Adrenal gland (tissue), 12 donors: Measurements from ENCODE around the gene CDC27. TPM values are rescaled to one million over a fixed set of nuclear protein-coding genes. Genes with fewer than 3 reads are reported as not detected.
A peak's percentile ranks its signal among the peaks of the same experiment; 100 is the strongest.

ENCODE experiments used
- DNase-seq, 7 donors: peaks; one replicate each; pipeline ENCODE4 v3.0.0-alpha.2; 2019 to 2020
- H3K27ac ChIP-seq, 5 donors: fragments of 200-600 bp; sonication (generic) in 4 of 5; 1 replicate in 3 of 5; 2 replicates in 2 of 5; pipeline versions ENCODE4 v1.5.1 to v1.8.0; 2016 to 2020; ENCODE audit warnings: mild to moderate bottlenecking in 1 of 5
- H3K27me3 ChIP-seq: fragments of 200-600 bp; 2 replicates; pipeline ENCODE4 v1.8.0; 2021
- H3K36me3 ChIP-seq, 2 donors: fragments of 200-600 bp; replicated peaks in 1 of 2; 1 replicate in 1 of 2; 2 replicates in 1 of 2; pipeline versions ENCODE4 v1.5.1 to v1.8.0; 2018 to 2022
- H3K4me1 ChIP-seq, 2 donors: fragments of 200-600 bp; replicated peaks in 1 of 2; 1 replicate in 1 of 2; 2 replicates in 1 of 2; pipeline versions ENCODE4 v1.5.1 to v1.8.0; 2018 to 2021
- H3K4me3 ChIP-seq, 4 donors: fragments of 200-600 bp; sonication (generic) in 3 of 4; one replicate each; pipeline ENCODE4 v1.5.1; 2016 to 2018
- H3K9me3 ChIP-seq, 3 donors: fragments of 200-600 bp; sonication (generic) in 1 of 3; replicated peaks in 1 of 3; 1 replicate in 2 of 3; 2 replicates in 1 of 3; pipeline versions ENCODE4 v1.5.1 to v1.8.0; 2016 to 2021
- POLR2A ChIP-seq, 2 donors: fragments of 450-650 bp; IDR thresholded peaks; one replicate each; pipeline ENCODE4 v1.6.1; 2017; ENCODE audit warnings: antibody characterized with exemption in 2 of 2, mild to moderate bottlenecking in 2 of 2, moderate library complexity in 1 of 2
- WGBS, 4 donors: extraction: QIAGEN DNeasy Blood & Tissue Kit in 2 of 4; methylation state at CpG; one replicate each; pipeline versions ENCODE4 v1.1.5 to v1.1.7; 2013 to 2017; 5-methylcytosine and 5-hydroxymethylcytosine counted together
- intact Hi-C, 2 donors: fragments of 100-400 bp; cut with DNase I; formaldehyde crosslinking; loops; one replicate each; pipeline versions ENCODE4 v1.14.1 to v1.15.0; 2022 to 2023
- polyA plus RNA-seq, 3 donors: library from polyadenylated mRNA; stranded (reverse); fragments of 200-250 nt in 2 of 3; fragments of 350-450 nt in 1 of 3; fragmentation: Illumina TruSeq in 1 of 3; extraction: RNeasy Lipid Tissue Mini Kit (QIAGEN cat#74804) in 1 of 3; gene quantifications; one replicate each; pipeline ENCODE4 v1.2.3, GENCODE V29; 2013 to 2014
- total RNA-seq, 9 donors: library from RNA; depleted of rRNA in 4 of 9; stranded (reverse); fragments of >200 nt in 4 of 9; fragments of 120-200 nt in 1 of 9; fragmentation: NEBNext Ultra II Directional in 1 of 9; extraction: Animal tissue kit (Norgen Biotek cat#: 25700) in 1 of 9; gene quantifications; one replicate each; pipeline versions ENCODE4 v1.1.0 to v1.2.4, GENCODE V29; 2013 to 2023
- TF ChIP-seq, protein P1 (sequence below), 6 experiments: fragments of 450-650 bp in 4 of 6; fragments of 200-600 bp in 2 of 6; sonication (generic) in 1 of 6; IDR thresholded peaks; 1 replicate in 5 of 6; 2 replicates in 1 of 6; pipeline versions ENCODE4 v1.5.1 to v1.8.0; 2016 to 2021; ENCODE audit warnings: antibody characterized with exemption in 6 of 6, mild to moderate bottlenecking in 2 of 6, moderate library complexity in 1 of 6
- donor health status: healthy with polysubstance abuse.
- donor health status: Bipolar disorder and iron deficiency.
- donor health status: DM: yes; HTN: yes; CAD: no.
- donor health status: DM: no; HTN: no; CAD: no.
- donor health status: DM: no; HTN: no; CAD: no.
- donor health status: DM: yes; HTN: yes; CAD: no.

Gene CDC27
- total and polyA plus RNA-seq, 12 donors: 13.5 to 153 (median 73.2) TPM

- intact Hi-C loops: no loop called here
- WGBS, 4 donors: 85 to 100% (median 97%) methylated on average over 1 of the region's 1 CpG
- no peak for DNase-seq
- no peak overlapping the region for H3K4me3 ChIP-seq
- no peak overlapping the region for H3K27ac ChIP-seq
- no peaks in the 10 kb centered on the region for H3K27me3 ChIP-seq
- no peaks in the 10 kb centered on the region for H3K36me3 ChIP-seq
- H3K4me1 ChIP-seq: peaks cover 16 to 25% of the 10 kb centered on the region in 2 donors
- no peaks in the 10 kb centered on the region for H3K9me3 ChIP-seq
- TF ChIP-seq, protein P1, sequence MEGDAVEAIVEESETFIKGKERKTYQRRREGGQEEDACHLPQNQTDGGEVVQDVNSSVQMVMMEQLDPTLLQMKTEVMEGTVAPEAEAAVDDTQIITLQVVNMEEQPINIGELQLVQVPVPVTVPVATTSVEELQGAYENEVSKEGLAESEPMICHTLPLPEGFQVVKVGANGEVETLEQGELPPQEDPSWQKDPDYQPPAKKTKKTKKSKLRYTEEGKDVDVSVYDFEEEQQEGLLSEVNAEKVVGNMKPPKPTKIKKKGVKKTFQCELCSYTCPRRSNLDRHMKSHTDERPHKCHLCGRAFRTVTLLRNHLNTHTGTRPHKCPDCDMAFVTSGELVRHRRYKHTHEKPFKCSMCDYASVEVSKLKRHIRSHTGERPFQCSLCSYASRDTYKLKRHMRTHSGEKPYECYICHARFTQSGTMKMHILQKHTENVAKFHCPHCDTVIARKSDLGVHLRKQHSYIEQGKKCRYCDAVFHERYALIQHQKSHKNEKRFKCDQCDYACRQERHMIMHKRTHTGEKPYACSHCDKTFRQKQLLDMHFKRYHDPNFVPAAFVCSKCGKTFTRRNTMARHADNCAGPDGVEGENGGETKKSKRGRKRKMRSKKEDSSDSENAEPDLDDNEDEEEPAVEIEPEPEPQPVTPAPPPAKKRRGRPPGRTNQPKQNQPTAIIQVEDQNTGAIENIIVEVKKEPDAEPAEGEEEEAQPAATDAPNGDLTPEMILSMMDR (IDR thresholded peaks at IDR 0.05): no peak
- no peak for TF ChIP-seq POLR2A (IDR thresholded peaks at IDR 0.05)
Observed at GRCh38 chr17:47190770-47191169, 1.7 kb upstream of the CDC27 start.

GRCh38 chr17:47190243-47190642, 1.1 kb upstream of the CDC27 start:
- no peaks in the 10 kb centered on the region for H3K27me3 ChIP-seq
- H3K27ac ChIP-seq: no peak overlapping the region
- H3K4me1 ChIP-seq: peaks cover 19 to 30% of the 10 kb centered on the region in 2 donors
- intact Hi-C loops: no loop called here
- WGBS, 4 donors: 96 to 98% (median 97%) methylated on average over 4 of the region's 4 CpGs
- no peak for TF ChIP-seq POLR2A (IDR thresholded peaks at IDR 0.05)
- TF ChIP-seq, protein P1 (IDR thresholded peaks at IDR 0.05): no peak
- H3K36me3 ChIP-seq: no peaks in the 10 kb centered on the region
- H3K9me3 ChIP-seq: no peaks in the 10 kb centered on the region
- DNase-seq: no peak
- H3K4me3 ChIP-seq: no peak overlapping the region

GRCh38 chr17:47189732-47190237, 690 bp upstream of the CDC27 start:
- TF ChIP-seq POLR2A (IDR thresholded peaks at IDR 0.05): no peak
- TF ChIP-seq, protein P1 (IDR thresholded peaks at IDR 0.05): no peak
- H3K27me3 ChIP-seq: no peaks in the 10 kb centered on the region
- WGBS, 4 donors: 35 to 43% (median 38%) methylated on average over 5 of the region's 5 CpGs
- H3K27ac ChIP-seq: peak overlapping the region in 3 of 5 donors; percentile 53 to 97 (median 77)
- DNase-seq: no peak
- H3K4me1 ChIP-seq: peaks cover 19 to 32% of the 10 kb centered on the region in 2 donors
- peak overlapping the region in 2 of 4 donors; percentile 22 to 65 for H3K4me3 ChIP-seq
- H3K36me3 ChIP-seq: no peaks in the 10 kb centered on the region
- intact Hi-C loops: no loop called here
- no peaks in the 10 kb centered on the region for H3K9me3 ChIP-seq

- Histone ChIP-seq H3K36me3 (no peaks in the 10 kb centered on the region), H3K27ac (peak overlapping the region; percentile 92 to 97 (median 94)), H3K9me3 (no peaks in the 10 kb centered on the region), H3K4me3 (peak overlapping the region; percentile 59 to 74 (median 68)), H3K4me1 (peaks cover 20 to 46% of the 10 kb centered on the region in 2 donors), H3K27me3 (no peaks in the 10 kb centered on the region)
- WGBS, 4 donors: 1% methylated on average over 15 of the region's 15 CpGs
- TF ChIP-seq, protein P1 (IDR thresholded peaks at IDR 0.05): no peak
- no peak for TF ChIP-seq POLR2A (IDR thresholded peaks at IDR 0.05)
- intact Hi-C loops: no loop called here
- DNase-seq: peak in 1 of 7 donors; percentile 39
Observed at GRCh38 chr17:47188271-47188875, 722 bp downstream of the CDC27 start.
